Sigmoid colon (tissue), 7 donors: ENCODE data around the gene PRCC. TPM values are rescaled to one million over a fixed set of nuclear protein-coding genes. Genes with fewer than 3 reads are reported as not detected.

Experiments used
- DNase-seq: peaks from one replicate; pipeline ENCODE4 v3.0.0-alpha.2; 2019
- H3K27ac ChIP-seq, 4 donors: fragments of 200-600 bp; sonication (generic); one replicate each; pipeline ENCODE4 v1.5.1; 2016 to 2019; ENCODE audit warnings: mild to moderate bottlenecking in 1 of 4
- H3K27me3 ChIP-seq, 3 donors: fragments of 200-600 bp; sonication (generic); one replicate each; pipeline ENCODE4 v1.5.1; 2019; ENCODE audit warnings: mild to moderate bottlenecking in 1 of 3
- H3K36me3 ChIP-seq, 4 donors: fragments of 200-600 bp; sonication (generic); one replicate each; pipeline ENCODE4 v1.5.1; 2016 to 2019
- H3K4me1 ChIP-seq, 4 donors: fragments of 200-600 bp; sonication (generic); one replicate each; pipeline ENCODE4 v1.5.1; 2017 to 2019
- H3K4me3 ChIP-seq, 4 donors: fragments of 200-600 bp; sonication (generic); one replicate each; pipeline ENCODE4 v1.5.1; 2017 to 2019; ENCODE audit warnings: mild to moderate bottlenecking in 2 of 4, moderate library complexity in 1 of 4
- H3K9me3 ChIP-seq, 4 donors: fragments of 200-600 bp in 3 of 4; sonication (generic) in 3 of 4; one replicate each; pipeline versions ENCODE4 v1.5.1 to v1.6.1; 2013 to 2019
- EP300 ChIP-seq, 4 donors: sonication (generic); formaldehyde crosslinking; IDR thresholded peaks; one replicate each; pipeline ENCODE4 v1.6.1; 2017; ENCODE audit warnings: antibody characterized with exemption in 4 of 4
- POLR2A ChIP-seq, 2 donors: fragments of 450-650 bp; IDR thresholded peaks; one replicate each; pipeline ENCODE4 v1.6.1; 2016; ENCODE audit warnings: antibody characterized with exemption in 2 of 2, mild to moderate bottlenecking in 2 of 2, moderate library complexity in 2 of 2
- POLR2AphosphoS5 ChIP-seq, 4 donors: sonication (generic); formaldehyde crosslinking; IDR thresholded peaks; one replicate each; pipeline ENCODE4 v1.6.1; 2017; ENCODE audit warnings: antibody characterized with exemption in 4 of 4
- WGBS, 2 donors: extraction: QIAGEN DNeasy Blood & Tissue Kit; methylation state at CpG; one replicate each; pipeline ENCODE4 v1.1.7; 2013; 5-methylcytosine and 5-hydroxymethylcytosine counted together
- intact Hi-C: fragments of 100-400 bp; cut with DNase I; formaldehyde crosslinking; loops from one replicate; pipeline ENCODE4 v1.15.1; 2023
- polyA plus RNA-seq, 3 donors: library from polyadenylated mRNA; stranded (reverse); fragments of 200-250 nt; gene quantifications; one replicate each; pipeline ENCODE4 v1.2.3, GENCODE V29; 2013
- total RNA-seq, 4 donors: library from RNA; depleted of rRNA; stranded (reverse); fragments of >200 nt; gene quantifications; one replicate each; pipeline ENCODE4 v1.1.0, GENCODE V29; 2016
- TF ChIP-seq, protein P1 (sequence below), 4 experiments: fragments of 450-650 bp in 3 of 4; fragments of 200-600 bp in 1 of 4; IDR thresholded peaks; one replicate each; pipeline ENCODE4 v1.5.1; 2016 to 2019; ENCODE audit warnings: antibody characterized with exemption in 4 of 4, mild to moderate bottlenecking in 3 of 4, moderate library complexity in 2 of 4
- donor health status: healthy with polysubstance abuse.
- donor health status: Bipolar disorder and iron deficiency.
- donor health status: healthy.

Gene PRCC
- total and polyA plus RNA-seq, 7 donors = 27.5 to 49.7 (median 34.1) TPM

DNA sequence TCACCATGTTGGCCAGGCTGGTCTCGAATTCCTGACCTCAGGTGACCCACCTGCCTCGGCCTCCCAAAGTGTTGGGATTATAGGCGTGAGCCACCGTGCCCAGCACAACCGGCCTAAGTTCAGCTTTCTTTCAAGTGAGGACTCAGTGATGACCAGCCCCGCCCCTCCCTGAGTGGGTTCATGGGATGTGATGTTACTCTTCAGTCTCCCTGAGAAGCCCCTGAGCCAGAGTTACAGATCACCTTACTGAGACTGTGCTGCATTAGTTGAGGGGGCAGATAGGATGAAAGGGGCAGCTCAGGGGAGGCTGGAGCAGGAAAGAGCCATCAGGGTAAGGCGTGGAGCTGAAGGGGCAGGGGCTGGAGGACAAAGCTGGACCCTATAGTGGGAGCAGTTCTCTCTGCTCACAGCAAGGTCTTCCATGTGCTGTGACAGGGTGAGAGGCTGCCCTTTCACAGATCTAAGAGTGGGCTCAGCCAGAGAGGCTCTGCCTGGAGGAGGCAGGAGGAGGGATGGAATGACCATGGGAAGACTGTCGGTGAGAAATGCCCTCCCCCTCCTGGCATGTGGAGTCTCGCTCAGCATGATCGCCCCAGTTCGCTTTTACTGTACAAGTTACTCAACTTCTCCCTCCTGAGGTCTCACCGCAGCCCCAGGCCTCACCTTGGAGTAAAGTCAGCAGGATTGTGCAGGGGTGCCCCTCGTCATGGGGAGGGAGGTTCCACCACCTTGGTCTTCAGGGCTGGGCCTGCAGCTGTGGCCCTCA is 35.9 kb downstream of the PRCC start:
- intact Hi-C loops = no loop called here
- peaks cover 4 to 43% (median 23%) of the 10 kb centered on the region in 4 donors for H3K36me3 ChIP-seq
- 85 to 88% methylated on average over 13 of the region's 13 CpGs for WGBS, 2 donors
- no peak for DNase-seq
- H3K9me3 ChIP-seq = no peaks in the 10 kb centered on the region
- TF ChIP-seq, protein P1, sequence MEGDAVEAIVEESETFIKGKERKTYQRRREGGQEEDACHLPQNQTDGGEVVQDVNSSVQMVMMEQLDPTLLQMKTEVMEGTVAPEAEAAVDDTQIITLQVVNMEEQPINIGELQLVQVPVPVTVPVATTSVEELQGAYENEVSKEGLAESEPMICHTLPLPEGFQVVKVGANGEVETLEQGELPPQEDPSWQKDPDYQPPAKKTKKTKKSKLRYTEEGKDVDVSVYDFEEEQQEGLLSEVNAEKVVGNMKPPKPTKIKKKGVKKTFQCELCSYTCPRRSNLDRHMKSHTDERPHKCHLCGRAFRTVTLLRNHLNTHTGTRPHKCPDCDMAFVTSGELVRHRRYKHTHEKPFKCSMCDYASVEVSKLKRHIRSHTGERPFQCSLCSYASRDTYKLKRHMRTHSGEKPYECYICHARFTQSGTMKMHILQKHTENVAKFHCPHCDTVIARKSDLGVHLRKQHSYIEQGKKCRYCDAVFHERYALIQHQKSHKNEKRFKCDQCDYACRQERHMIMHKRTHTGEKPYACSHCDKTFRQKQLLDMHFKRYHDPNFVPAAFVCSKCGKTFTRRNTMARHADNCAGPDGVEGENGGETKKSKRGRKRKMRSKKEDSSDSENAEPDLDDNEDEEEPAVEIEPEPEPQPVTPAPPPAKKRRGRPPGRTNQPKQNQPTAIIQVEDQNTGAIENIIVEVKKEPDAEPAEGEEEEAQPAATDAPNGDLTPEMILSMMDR (IDR thresholded peaks at IDR 0.05) = no peak
- no peak for TF ChIP-seq POLR2AphosphoS5 (IDR thresholded peaks at IDR 0.05)
- no peak for TF ChIP-seq EP300 (IDR thresholded peaks at IDR 0.05)
- TF ChIP-seq POLR2A (IDR thresholded peaks at IDR 0.05) = no peak
- H3K4me1 ChIP-seq = peaks cover 0 to 39% (median 21%) of the 10 kb centered on the region in 4 donors
- H3K4me3 ChIP-seq = no peak overlapping the region
- no peaks in the 10 kb centered on the region for H3K27me3 ChIP-seq
- H3K27ac ChIP-seq = no peak overlapping the region

DNA sequence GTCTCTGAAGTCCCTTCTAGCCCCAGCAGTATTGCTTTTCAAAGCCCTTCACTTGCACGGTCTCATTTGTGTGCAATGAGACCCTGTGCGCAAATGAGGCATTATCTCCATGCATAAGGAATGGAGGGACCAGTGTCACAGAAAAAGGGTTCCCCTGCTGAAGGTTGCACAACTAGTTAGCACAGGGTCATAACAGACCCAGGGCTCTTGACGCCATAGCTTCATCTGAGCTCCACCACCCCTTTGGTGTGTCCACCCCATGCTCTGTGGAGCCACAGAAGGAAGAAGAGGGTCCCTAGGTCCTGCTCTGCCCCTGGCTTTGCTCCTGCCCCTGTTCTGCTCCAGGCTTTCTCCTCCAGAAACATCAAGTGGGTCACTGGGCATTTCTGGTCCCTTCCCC is 36.7 kb downstream of the PRCC start:
- Histone ChIP-seq H3K4me1 (peaks cover 0 to 39% (median 21%) of the 10 kb centered on the region in 4 donors), H3K27me3 (no peaks in the 10 kb centered on the region), H3K9me3 (no peaks in the 10 kb centered on the region), H3K36me3 (peaks cover 4 to 35% (median 17%) of the 10 kb centered on the region in 4 donors), H3K4me3 (no peak overlapping the region), H3K27ac (no peak overlapping the region)
- TF ChIP-seq POLR2AphosphoS5 (IDR thresholded peaks at IDR 0.05) = no peak
- TF ChIP-seq EP300 (IDR thresholded peaks at IDR 0.05) = no peak
- no peak for TF ChIP-seq POLR2A (IDR thresholded peaks at IDR 0.05)
- DNase-seq = no peak
- 77 to 79% methylated on average over 3 of the region's 3 CpGs for WGBS, 2 donors
- intact Hi-C loops = no loop called here

DNA sequence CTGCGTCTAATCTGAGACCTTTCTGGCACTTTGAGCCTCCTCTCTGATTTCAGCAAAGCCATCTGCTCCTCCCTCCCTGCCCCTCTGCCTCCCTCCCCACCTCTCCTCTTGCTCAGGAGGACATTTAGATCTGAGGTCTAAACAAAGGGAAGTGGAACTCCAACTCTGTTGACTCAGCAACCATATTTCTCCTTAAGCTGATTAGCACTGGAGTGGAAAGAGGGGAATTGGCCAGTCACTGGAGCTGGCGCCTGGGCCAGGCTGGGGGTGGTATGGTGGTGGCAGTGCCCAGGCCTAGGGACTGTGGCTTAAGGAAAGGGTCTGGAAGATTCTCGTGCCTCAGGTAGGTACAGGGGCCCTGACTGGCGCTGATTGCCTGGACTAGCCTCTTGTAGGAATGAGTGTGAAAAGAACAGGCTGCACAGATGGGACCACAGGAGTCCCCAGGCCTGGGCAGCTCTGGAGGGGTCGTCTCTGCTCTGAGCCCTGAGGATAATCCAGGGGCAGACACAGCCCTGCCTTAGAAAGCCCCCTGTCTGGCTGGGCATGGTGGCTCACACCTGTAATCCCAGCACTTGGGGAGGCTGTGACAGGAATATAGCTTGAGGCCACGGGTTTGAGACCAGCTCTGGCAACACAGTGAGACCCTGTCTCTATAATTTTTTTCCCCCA is 37.4 kb downstream of the PRCC start:
- Histone ChIP-seq H3K27ac (peak overlapping the region in 2 of 4 donors; percentile 26 to 52), H3K4me3 (no peak overlapping the region), H3K27me3 (no peaks in the 10 kb centered on the region), H3K36me3 (peaks cover 4 to 28% (median 15%) of the 10 kb centered on the region in 4 donors), H3K9me3 (no peaks in the 10 kb centered on the region), H3K4me1 (peaks cover 0 to 39% (median 21%) of the 10 kb centered on the region in 4 donors)
- intact Hi-C loops = no loop called here
- 63 to 69% methylated on average over 6 of the region's 6 CpGs for WGBS, 2 donors
- TF ChIP-seq POLR2AphosphoS5 (IDR thresholded peaks at IDR 0.05) = no peak
- no peak for TF ChIP-seq POLR2A (IDR thresholded peaks at IDR 0.05)
- TF ChIP-seq, protein P1 (IDR thresholded peaks at IDR 0.05) = no peak
- TF ChIP-seq EP300 (IDR thresholded peaks at IDR 0.05) = no peak
- no peak for DNase-seq

DNA sequence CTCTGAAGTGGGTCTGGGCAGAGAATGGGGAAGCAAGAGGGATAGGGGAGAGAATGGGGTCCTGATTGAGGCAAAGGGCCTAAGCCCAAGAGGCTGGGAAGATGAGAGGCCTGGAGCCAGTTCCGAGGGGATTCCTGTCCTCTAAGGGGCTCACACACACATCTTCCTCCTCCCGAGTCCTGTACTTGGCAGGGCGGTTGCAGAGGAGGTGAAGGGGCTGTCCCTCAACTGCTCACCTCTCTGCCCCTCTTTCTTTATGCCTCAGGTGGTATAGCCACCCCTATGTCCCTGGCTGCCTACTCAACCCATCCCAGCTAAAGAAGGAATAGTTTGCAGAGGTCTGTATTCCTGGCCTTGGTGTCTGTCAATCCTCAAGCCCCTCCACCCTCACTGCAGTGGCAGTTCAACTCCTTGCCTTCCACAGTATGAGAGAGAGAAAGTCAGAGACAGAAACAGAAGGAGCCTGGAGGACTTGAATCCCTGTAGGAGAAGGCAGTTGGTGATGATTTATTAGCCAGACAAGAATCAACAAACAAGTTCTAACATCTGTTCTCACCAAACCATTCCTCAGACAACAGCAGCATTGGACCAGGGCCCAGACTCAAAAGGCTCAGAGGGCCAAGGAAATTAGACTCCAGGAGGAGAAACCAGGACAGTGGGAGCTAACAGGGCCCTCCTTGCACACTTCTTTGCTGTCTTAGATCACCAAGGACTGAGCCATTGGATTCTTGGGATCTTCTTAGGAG is 38.6 kb downstream of the PRCC start:
- Histone ChIP-seq H3K27ac (peak overlapping the region; percentile 22 to 52 (median 36)), H3K4me1 (peaks cover 0 to 38% (median 21%) of the 10 kb centered on the region in 4 donors), H3K36me3 (peaks cover under 1 to 16% (median 5%) of the 10 kb centered on the region in 4 donors), H3K9me3 (no peaks in the 10 kb centered on the region), H3K4me3 (no peak overlapping the region), H3K27me3 (no peaks in the 10 kb centered on the region)
- intact Hi-C loops = no loop called here
- DNase-seq = peak; percentile 90
- WGBS, 2 donors = 84 to 88% methylated on average over 3 of the region's 3 CpGs
- TF ChIP-seq, protein P1 (IDR thresholded peaks at IDR 0.05) = no peak
- TF ChIP-seq POLR2AphosphoS5 (IDR thresholded peaks at IDR 0.05) = peak in 3 of 4 donors; percentile 28 to 35 (median 34)
